ENCODE data around the gene ADD1. TPM values are rescaled to one million over a fixed set of nuclear protein-coding genes. Genes with fewer than 3 reads are reported as not detected.

ADD1 gene
- total RNA-seq, 1 experiment from 2014 or later = 136 TPM

DNA sequence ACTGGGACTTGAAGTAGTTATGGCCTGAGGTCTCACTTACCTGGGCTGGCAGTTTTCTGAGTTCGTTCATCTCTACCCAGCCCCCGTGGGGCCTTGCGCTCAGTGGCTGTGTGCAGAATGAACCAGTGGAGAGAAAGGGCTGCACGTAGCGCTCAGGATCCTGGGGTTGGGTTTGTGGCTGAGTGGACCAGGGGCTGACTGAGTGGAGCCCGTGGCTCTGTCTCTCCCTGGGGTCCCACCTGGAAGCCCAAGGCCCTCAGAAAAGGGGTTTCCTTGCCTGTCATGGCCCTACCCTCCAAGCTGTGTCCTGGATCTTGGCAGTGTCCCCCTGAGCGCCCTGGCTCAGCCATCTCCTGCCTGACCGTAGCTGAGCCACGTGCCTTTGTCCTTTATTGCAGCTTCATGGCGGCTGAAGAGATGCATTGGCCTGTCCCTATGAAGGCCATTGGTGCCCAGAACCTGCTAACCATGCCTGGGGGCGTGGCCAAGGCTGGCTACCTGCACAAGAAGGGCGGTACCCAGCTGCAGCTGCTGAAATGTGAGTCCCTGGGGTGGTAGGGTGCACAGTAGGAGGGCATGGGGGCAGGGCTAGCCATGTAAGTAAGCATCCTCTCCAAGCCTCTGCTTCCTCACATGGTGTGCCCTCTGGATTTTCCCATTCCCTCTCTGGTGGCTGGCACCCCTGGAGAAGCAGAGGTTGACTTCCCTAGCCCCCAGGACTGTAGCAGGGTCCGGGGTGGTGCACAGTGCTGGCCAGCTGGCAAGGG lies 23.2 kb upstream of the ADD1 start:
- DNase-seq (ENCODE audit: low read depth) = no peak

DNA sequence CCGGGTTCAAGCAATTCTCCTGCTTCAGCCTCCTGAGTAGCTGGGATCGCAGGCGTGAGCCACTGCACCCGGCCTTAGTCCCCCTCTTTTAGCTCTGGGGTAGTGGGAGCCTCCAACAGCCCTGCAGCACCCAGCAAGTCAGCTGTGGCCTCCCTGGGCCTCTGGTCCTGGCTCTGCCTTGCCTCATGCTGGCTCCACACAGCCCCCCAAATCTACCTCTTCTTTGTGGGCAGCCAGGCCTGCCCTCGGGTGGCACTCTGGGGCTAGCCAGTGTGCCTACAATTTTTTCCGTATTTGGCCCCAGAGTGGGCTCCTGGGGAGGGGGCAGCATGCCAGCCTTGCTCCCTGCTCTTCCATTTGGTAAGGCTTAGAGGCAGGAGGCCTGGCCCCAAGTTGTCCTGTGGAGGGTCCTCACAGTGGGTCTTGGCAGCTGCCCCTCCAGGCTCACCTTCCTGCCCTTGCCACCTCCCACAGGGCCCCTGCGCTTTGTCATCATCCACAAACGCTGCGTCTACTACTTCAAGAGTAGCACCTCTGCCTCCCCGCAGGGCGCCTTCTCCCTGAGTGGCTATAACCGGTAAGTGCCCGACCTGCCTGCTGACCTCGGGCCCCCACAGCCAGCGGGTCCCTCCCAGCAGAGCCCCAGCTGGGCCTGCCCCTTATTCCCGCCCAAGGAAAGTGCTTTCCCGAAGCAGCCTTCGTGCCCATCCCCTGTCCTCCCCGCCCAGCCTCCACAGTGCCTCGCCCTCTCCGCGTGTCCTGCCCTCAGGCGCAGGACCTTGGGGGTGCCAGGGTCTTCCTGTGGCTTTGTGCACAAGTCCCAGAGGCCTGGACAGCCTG lies 21.0 kb upstream of the ADD1 start:
- DNase-seq (ENCODE audit: low read depth) = no peak

DNA sequence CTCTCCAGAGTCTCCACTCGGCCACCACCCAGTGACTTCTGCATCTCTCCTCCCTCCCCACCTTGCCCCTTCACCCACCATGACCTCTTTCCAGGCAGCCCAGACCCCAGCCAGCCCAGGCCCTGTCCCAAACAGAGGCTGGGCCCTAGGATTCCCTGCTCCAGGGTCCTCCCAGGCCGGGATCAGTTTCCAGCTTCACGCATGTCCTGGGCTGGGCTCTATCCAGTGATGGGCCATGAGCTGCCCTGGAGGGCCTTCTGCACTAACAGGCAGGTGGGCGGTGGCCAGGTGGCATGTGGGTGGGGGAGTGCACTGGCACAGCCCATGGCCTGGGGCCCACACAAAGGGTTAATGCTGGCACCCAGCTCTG lies 20.4 kb upstream of the ADD1 start:
- DNase-seq (ENCODE audit: low read depth) = no peak

- DNase-seq (ENCODE audit: low read depth) = no peak
Observed at GRCh38 chr4:2823671-2824328, 19.8 kb upstream of the ADD1 start.

GRCh38 chr4:2824329-2824835 lies 19.3 kb upstream of the ADD1 start:
- DNase-seq (ENCODE audit: low read depth) = no peak

GRCh38 chr4:2824836-2825381 lies 18.7 kb upstream of the ADD1 start:
- no peak for DNase-seq (ENCODE audit: low read depth)

GRCh38 chr4:2825740-2826139 lies 17.9 kb upstream of the ADD1 start:
- no peak for DNase-seq (ENCODE audit: low read depth)

GRCh38 chr4:2827071-2827873 lies 16.4 kb upstream of the ADD1 start:
- no peak for DNase-seq (ENCODE audit: low read depth)

GRCh38 chr4:2827874-2828751 lies 15.5 kb upstream of the ADD1 start:
- DNase-seq (ENCODE audit: low read depth) = no peak

- no peak for DNase-seq (ENCODE audit: low read depth)
Observed at GRCh38 chr4:2828758-2829181, 14.9 kb upstream of the ADD1 start.

DNA sequence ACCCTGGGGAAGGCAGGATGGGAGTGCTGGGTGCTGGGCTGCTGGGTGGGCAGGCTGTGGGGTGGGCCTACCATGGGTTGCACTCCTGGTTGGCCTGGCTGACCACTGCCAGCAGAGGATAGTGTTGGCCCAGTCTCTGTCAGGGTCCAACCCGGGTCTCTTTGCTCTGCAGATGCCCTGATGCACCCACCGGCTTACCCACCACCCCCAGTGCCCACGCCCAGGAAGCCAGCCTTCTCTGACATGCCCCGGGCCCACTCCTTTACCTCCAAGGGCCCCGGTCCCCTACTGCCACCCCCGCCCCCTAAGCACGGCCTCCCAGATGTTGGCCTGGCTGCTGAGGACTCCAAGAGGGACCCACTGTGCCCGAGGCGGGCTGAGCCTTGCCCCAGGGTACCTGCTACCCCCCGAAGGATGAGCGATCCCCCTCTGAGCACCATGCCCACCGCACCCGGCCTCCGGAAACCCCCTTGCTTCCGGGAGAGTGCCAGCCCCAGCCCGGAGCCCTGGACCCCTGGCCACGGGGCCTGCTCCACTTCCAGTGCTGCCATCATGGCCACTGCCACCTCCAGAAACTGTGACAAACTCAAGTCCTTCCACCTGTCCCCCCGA lies 14.2 kb upstream of the ADD1 start:
- DNase-seq (ENCODE audit: low read depth) = no peak

GRCh38 chr4:2829933-2830451 lies 13.7 kb upstream of the ADD1 start:
- no peak for DNase-seq (ENCODE audit: low read depth)

- no peak for DNase-seq (ENCODE audit: low read depth)
Observed at GRCh38 chr4:2830632-2831610, 12.7 kb upstream of the ADD1 start.

GRCh38 chr4:2831611-2832308 lies 11.9 kb upstream of the ADD1 start:
- no peak for DNase-seq (ENCODE audit: low read depth)

GRCh38 chr4:2832309-2832980 lies 11.2 kb upstream of the ADD1 start:
- no peak for DNase-seq (ENCODE audit: low read depth)

DNA sequence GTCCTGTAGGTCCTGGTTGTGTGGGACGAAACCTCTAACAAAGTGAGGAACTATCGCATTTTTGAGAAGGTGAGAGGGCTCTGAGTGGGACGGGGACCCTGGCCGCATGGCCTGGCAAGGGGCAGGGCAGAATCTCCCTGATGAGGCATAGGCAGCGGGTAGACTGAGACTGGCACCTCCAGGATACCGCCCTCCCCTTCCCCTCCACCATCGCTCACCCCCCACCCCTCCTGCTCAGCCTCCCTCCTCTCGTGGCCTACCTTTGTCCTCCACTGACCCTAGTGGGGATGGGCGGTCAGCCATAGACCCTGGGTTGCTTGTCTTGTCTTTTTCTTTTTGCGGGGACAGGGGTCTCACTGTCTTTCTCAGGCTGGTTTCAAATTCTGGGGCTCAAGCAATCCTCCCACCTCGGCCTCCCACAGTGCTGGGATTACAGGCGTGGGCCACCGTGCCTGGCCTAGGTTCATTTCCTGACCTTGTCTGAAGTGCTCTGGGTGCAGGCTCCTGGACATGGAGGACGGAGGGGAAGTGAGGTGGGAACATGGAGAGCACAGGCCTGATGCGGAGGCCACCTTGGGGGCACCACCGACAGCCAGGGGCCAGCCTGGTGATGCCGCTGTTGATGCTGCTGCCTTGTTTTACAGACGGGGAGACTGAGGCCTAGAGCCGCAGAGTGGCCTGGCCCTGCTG lies 10.5 kb upstream of the ADD1 start:
- no peak for DNase-seq (ENCODE audit: low read depth)

GRCh38 chr4:2833671-2834000 lies 10.0 kb upstream of the ADD1 start:
- DNase-seq (ENCODE audit: low read depth) = no peak
